GM10266 (cell line): ENCODE data around the gene HORMAD2.
"Not testable (repeated sequence)": the region's sequence is repeated elsewhere in the genome, so short reads cannot be mapped to it uniquely, and the experiment has no call there.

Source experiments
- DNase-seq: peaks from one replicate; pipeline ENCODE4 v3.0.0; 2012; ENCODE audit errors: extremely low spot score
- TF ChIP-seq, protein P1 (sequence below): IDR thresholded peaks from 2 replicates; pipeline ENCODE4 v1.5.1; 2012; ENCODE audit warnings: mild to moderate bottlenecking, low read depth; ENCODE audit not compliant: control insufficient read depth, insufficient read depth; ENCODE audit errors: missing control alignments

The HORMAD2 gene

DNA sequence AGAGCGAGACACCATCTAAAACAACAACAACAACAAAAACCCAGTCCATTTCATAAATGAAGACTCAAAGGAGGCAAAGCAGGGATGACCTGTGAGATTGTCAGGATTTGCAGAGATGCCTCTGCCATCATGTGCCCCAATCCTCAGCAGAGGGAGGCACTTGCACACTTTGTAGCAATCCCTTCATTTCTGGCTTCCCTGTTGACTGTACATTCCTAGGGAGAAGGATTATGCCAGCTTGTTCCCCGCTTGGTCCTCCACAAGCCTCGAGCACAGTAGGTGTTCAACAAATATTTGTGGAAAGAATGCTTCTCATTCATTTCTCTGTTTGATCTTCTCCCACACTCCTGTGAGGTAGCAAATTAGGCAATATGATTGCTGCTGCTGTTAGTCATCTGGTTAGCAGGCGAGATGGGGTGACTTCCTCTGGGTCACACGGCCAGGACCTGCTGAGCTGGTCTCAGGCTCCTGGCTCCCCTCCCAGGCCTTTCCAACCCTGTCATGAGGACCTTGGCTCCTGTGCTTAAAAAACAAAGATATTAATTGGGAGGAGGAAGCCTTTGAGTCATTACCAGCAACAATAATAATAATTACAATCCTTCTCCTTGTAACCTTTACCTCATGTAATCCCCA, 132.2 kb downstream of the HORMAD2 start:
- TF ChIP-seq, protein P1, sequence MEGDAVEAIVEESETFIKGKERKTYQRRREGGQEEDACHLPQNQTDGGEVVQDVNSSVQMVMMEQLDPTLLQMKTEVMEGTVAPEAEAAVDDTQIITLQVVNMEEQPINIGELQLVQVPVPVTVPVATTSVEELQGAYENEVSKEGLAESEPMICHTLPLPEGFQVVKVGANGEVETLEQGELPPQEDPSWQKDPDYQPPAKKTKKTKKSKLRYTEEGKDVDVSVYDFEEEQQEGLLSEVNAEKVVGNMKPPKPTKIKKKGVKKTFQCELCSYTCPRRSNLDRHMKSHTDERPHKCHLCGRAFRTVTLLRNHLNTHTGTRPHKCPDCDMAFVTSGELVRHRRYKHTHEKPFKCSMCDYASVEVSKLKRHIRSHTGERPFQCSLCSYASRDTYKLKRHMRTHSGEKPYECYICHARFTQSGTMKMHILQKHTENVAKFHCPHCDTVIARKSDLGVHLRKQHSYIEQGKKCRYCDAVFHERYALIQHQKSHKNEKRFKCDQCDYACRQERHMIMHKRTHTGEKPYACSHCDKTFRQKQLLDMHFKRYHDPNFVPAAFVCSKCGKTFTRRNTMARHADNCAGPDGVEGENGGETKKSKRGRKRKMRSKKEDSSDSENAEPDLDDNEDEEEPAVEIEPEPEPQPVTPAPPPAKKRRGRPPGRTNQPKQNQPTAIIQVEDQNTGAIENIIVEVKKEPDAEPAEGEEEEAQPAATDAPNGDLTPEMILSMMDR: no peak
- DNase-seq: no peak

GRCh38 chr22:30212996-30213441, 132.8 kb downstream of the HORMAD2 start:
- DNase-seq: no peak
- TF ChIP-seq, protein P1: no peak

- DNase-seq: no peak
- TF ChIP-seq, protein P1: no peak
Observed at GRCh38 chr22:30214703-30215407, 134.6 kb downstream of the HORMAD2 start.

DNA sequence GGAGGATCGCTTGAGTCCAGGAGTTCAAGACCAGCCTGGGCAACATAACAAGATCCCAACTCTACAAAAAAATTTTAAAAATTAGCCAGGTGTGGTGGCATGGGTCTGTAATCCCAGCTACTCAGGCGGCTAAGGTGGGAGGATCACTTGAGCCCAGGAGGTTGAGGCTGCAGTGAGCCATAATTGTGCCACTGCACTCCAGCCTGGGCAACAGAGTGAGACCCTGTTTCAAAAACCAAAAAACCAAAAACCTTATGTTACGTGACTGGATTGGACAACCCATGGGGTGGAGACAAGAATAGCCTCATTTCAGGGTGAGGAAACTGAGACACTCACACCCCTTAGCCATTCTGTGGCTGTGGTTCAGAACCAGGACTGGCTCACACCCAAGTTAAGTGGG, 136.0 kb downstream of the HORMAD2 start:
- not testable (repeated sequence) for DNase-seq

DNA sequence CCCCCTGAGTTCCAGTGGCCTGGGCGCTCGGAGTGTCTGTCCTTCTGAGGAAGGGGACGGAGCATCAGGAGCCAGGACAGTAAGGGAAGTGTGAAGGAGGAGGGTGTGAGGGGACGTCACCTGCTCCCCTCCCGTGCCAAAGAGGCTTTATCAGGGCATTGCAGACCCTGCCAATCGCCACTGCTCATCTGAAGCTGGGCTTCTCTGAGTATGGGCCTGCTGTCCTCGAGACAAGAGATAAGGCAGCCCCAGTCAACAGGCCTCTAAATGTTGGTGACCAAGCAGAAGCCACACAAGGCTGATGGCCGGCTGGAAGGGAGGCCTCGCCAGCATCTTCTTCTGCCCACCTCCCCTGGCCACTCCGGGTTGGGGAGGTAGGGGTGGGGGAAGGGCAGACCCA, 136.4 kb downstream of the HORMAD2 start:
- no peak for DNase-seq
- TF ChIP-seq, protein P1: no peak

GRCh38 chr22:30217698-30218560, 137.7 kb downstream of the HORMAD2 start:
- no peak for DNase-seq
- TF ChIP-seq, protein P1: no peak

DNA sequence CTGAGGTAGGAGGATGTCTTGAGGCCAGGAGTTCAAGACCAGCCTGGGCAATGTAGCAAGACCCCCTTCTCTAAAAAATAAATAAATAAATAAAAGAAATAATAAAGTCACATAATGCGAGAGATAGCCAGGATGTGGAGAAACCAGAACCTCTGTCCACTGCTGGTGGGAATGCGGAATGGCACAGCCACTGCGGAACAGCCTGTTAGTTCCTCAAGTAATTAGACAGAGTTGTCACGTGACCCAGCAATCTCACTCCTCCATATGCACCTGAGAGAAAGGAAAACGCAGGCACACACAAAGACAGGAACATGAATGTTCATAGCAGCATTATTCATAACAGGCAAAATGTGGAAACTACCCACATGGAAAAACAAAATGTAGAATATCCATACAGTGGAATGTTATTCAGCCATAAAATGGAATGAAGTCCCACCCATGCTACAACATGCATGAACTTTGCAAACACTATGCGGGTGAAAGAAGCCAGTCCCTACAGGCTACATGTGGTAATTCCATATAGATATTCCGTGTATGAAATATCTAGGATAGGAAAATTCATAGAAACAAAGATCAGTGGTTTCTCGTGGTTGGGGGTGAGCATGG, 138.9 kb downstream of the HORMAD2 start:
- DNase-seq: no peak

More for the DNA sequence above, 138.9 kb downstream of the HORMAD2 start:
- TF ChIP-seq, protein P1: no peak
